Activated B cell treated with CpG ODN at 0.5 μM for 24 hours (primary cell): ENCODE results near the gene PLEKHA5. TPM values are rescaled to one million over a fixed set of nuclear protein-coding genes. Genes with fewer than 3 reads are reported as not detected.

Experiments
- ATAC-seq: fragments of 200-7000 bp; cut with Tn5 transposase; one replicate; pipeline ENCODE4 v1.10.0; 2021; ENCODE audit warnings: low read depth, mild to moderate bottlenecking, moderate library complexity
- CTCF ChIA-PET: fragments of 350-600 bp; sonication (Branson Sonifier 250); formaldehyde crosslinking; loops from one replicate; lab custom pipeline; 2021; ENCODE audit warnings: antibody characterized with exemption; lab: Charles Lee
- POLR2A ChIA-PET: fragments of 350-600 bp; sonication (Branson Sonifier 250); formaldehyde crosslinking; loops from one replicate; lab custom pipeline; 2021; ENCODE audit warnings: antibody characterized with exemption; lab: Charles Lee
- DNase-seq: peaks from one replicate; pipeline ENCODE4 v3.0.0; 2022
- H3K27ac Mint-ChIP-seq: one replicate; pipeline ENCODE4 v1.8.0; 2020; ENCODE audit warnings: mixed read lengths
- H3K27me3 Mint-ChIP-seq: one replicate; pipeline ENCODE4 v1.8.0; 2021; ENCODE audit warnings: mixed read lengths
- H3K36me3 Mint-ChIP-seq: one replicate; pipeline ENCODE4 v1.8.0; 2021; ENCODE audit warnings: low read depth, mixed read lengths
- H3K4me1 Mint-ChIP-seq: one replicate; pipeline ENCODE4 v1.8.0; 2021; ENCODE audit warnings: mixed read lengths
- H3K4me3 Mint-ChIP-seq: one replicate; pipeline ENCODE4 v1.8.0; 2020; ENCODE audit warnings: mild to moderate bottlenecking, mixed read lengths
- H3K9me3 Mint-ChIP-seq: one replicate; pipeline ENCODE4 v1.8.0; 2020; ENCODE audit warnings: mixed read lengths
- intact Hi-C: fragments of 100-400 bp; cut with micrococcal nuclease; formaldehyde crosslinking; loops from one replicate; pipeline ENCODE4 v1.15.1; 2024
- total RNA-seq: library from RNA; stranded (reverse); gene quantifications from 2 replicates; pipeline ENCODE4 v1.2.3, GENCODE V29; 2022
- TF ChIP-seq, protein P1 (sequence below): fragments of 200-600 bp; IDR thresholded peaks from one replicate; pipeline ENCODE4 v1.8.0; 2022; ENCODE audit warnings: antibody characterized with exemption, mild to moderate bottlenecking

PLEKHA5 gene
- total RNA-seq, 1 donor from 2014 or later: 0.11 TPM

DNA sequence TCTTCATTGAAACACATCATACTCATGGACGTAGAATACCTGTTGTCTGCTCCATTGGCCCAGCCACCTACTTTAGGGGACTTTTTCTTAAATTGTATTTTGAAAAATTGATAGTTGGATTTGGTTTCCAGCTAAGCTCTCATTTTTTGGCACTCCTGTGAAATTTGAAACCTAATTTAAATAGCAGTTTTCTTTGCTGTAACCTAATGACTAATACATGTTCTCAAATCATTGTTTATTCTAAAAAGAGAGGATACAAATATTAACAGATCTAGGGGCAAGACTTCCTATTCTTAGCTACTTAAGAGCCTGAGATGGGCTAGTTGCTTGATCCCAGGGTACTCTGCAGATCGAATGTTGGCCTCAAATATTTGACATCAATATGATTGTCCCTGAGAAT is 78.9 kb downstream of the PLEKHA5 start:
- ATAC-seq (no peak), DNase-seq (no peak)
- Mint-ChIP-seq H3K27ac (no peak overlapping the region), H3K4me1 (no peaks in the 10 kb centered on the region), H3K36me3 (no peaks in the 10 kb centered on the region), H3K9me3 (peaks cover 7% of the 10 kb centered on the region), H3K4me3 (no peak overlapping the region), H3K27me3 (no peaks in the 10 kb centered on the region)
- CTCF ChIA-PET: no interaction called here
- POLR2A ChIA-PET: no interaction called here
- TF ChIP-seq, protein P1, sequence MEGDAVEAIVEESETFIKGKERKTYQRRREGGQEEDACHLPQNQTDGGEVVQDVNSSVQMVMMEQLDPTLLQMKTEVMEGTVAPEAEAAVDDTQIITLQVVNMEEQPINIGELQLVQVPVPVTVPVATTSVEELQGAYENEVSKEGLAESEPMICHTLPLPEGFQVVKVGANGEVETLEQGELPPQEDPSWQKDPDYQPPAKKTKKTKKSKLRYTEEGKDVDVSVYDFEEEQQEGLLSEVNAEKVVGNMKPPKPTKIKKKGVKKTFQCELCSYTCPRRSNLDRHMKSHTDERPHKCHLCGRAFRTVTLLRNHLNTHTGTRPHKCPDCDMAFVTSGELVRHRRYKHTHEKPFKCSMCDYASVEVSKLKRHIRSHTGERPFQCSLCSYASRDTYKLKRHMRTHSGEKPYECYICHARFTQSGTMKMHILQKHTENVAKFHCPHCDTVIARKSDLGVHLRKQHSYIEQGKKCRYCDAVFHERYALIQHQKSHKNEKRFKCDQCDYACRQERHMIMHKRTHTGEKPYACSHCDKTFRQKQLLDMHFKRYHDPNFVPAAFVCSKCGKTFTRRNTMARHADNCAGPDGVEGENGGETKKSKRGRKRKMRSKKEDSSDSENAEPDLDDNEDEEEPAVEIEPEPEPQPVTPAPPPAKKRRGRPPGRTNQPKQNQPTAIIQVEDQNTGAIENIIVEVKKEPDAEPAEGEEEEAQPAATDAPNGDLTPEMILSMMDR: no peak
- intact Hi-C loops: no loop called here

DNA sequence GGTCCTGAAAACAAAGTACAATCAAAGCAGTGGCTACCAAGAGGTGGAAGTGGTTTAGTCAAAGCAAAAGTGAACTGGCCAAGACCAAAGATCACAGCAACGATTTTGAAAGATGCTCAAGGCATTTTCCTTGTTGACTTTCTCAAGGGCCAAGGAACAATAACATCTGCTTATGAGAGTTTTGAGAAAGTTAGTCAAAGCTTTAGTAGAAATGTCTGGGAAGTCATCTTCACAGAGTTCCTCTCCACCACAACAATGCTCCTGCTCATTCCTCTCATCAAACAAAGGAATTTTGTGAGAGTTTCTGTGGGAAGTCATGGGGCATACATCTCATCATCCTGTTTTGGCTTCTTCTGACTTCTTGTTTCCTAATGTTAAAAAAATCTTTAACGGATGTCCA is 80.1 kb downstream of the PLEKHA5 start:
- POLR2A ChIA-PET: no interaction called here
- no peaks in the 10 kb centered on the region for H3K4me1 Mint-ChIP-seq

DNA sequence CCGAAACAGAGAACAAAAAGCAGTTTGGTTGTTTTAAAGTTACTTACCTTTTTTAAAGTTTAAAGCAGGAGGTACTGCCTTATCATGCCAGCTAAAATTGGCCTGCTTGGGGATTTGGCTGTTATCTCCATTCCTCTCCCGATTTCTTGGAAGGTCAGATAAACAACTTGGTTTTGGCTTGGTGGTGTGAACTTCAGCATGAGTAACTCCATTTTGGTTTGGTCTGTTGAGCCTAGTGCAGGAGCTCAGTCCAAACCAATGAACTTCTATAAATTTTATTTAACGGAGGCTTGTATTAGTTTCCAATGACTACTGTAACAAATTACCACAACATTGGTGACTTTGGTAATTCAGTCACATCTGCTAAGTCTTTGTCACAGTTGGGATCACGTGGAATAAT is 82.3 kb downstream of the PLEKHA5 start:
- CTCF ChIA-PET: no interaction called here
- ATAC-seq (no peak), DNase-seq (no peak)
- H3K9me3 Mint-ChIP-seq: peaks cover 7% of the 10 kb centered on the region
- POLR2A ChIA-PET: no interaction called here
- no peaks in the 10 kb centered on the region for H3K27me3 Mint-ChIP-seq
- no peak overlapping the region for H3K27ac Mint-ChIP-seq
- intact Hi-C loops: no loop called here
- H3K36me3 Mint-ChIP-seq: no peaks in the 10 kb centered on the region
- H3K4me3 Mint-ChIP-seq: no peak overlapping the region
- no peaks in the 10 kb centered on the region for H3K4me1 Mint-ChIP-seq
- TF ChIP-seq, protein P1: no peak

More for the DNA sequence above, 80.1 kb downstream of the PLEKHA5 start:
- intact Hi-C loops: no loop called here
- Mint-ChIP-seq H3K4me3 (no peak overlapping the region), H3K27ac (no peak overlapping the region), H3K9me3 (peaks cover 7% of the 10 kb centered on the region), H3K27me3 (no peaks in the 10 kb centered on the region), H3K36me3 (no peaks in the 10 kb centered on the region)
- TF ChIP-seq, protein P1: no peak
- ATAC-seq (no peak), DNase-seq (no peak)
- CTCF ChIA-PET: no interaction called here

DNA sequence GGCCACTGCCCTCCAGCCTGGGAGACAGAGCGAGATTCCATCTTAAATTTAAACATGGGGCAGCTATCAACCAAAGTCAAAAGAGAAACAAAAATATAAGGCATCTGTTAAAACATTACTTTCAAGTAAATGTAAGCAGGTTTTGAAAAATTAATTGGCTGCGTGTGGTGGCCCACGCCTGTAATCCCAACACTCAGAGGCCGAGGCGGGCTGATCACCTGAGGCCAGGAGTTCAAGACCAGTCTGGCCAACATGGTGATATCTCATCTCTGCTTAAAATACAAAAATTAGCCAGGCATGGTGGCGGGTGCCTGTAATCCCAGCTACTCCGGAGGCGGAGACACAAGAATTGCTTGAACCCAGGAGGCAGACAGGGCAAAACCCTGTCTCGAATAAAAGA is 82.7 kb downstream of the PLEKHA5 start:
- CTCF ChIA-PET: no interaction called here
- POLR2A ChIA-PET: no interaction called here
- Mint-ChIP-seq H3K36me3 (no peaks in the 10 kb centered on the region), H3K27ac (no peak overlapping the region), H3K4me3 (no peak overlapping the region), H3K27me3 (no peaks in the 10 kb centered on the region), H3K4me1 (no peaks in the 10 kb centered on the region), H3K9me3 (peaks cover 7% of the 10 kb centered on the region)
- TF ChIP-seq, protein P1: no peak
- intact Hi-C loops: no loop called here
- ATAC-seq (no peak), DNase-seq (no peak)

DNA sequence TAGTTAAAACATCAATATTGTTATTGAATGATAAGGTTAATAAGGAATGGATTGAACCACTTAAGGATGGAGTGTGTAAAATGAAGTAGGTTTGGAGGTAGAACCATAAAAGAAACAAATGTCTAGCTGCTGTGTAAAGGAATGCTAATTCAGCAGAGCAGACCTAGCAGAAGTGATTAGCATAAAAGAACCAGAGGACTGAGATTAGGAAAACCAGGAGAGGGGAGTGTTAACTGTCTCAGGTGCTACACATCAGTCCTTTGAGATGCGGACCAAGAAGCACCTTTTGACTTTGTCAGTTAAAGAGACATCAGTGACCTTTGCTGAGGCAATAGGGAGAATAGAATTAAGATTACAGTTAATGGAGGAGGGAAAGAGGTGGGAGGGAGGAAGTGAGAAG is 84.5 kb downstream of the PLEKHA5 start:
- Mint-ChIP-seq H3K27ac (no peak overlapping the region), H3K27me3 (no peaks in the 10 kb centered on the region), H3K9me3 (peaks cover 6% of the 10 kb centered on the region), H3K4me1 (no peaks in the 10 kb centered on the region), H3K4me3 (no peak overlapping the region), H3K36me3 (no peaks in the 10 kb centered on the region)
- ChIA-PET CTCF (no interaction called here), POLR2A (no interaction called here)
- intact Hi-C loops: no loop called here
- DNase-seq (no peak), ATAC-seq (no peak)
- TF ChIP-seq, protein P1: no peak
